Naive thymus-derived CD8-positive, alpha-beta T cell (primary cell): ENCODE results near the gene IQSEC1. TPM values are rescaled to one million over a fixed set of nuclear protein-coding genes. Genes with fewer than 3 reads are reported as not detected.
A peak's percentile ranks its signal among the peaks of the same experiment; 100 is the strongest.

ENCODE experiments used
- ATAC-seq, 2 donors: fragments of 150-1000 bp; cut with Tn5 transposase in 1 of 2; sonication (Bioruptor Pico), chemical (Tn5 transposase) in 1 of 2; 1 replicate in 1 of 2; 2 replicates in 1 of 2; pipeline ENCODE4 v1.10.0; 2021; ENCODE audit warnings: mild to moderate bottlenecking in 2 of 2, moderate library complexity in 2 of 2
- POLR2A ChIA-PET: fragments of 350-600 bp; sonication (Branson Sonifier 250); formaldehyde crosslinking; loops from one replicate; lab custom pipeline; 2021; ENCODE audit warnings: antibody characterized with exemption; lab: Charles Lee
- DNase-seq, 10 donors: peaks; one replicate each; pipeline versions ENCODE4 v3.0.0 to v3.0.0-alpha.2; 2020 to 2022
- H3K27ac Mint-ChIP-seq, 10 donors: one replicate each; pipeline ENCODE4 v1.8.0; 2020 to 2022; ENCODE audit warnings: mild to moderate bottlenecking in 10 of 10, mixed read lengths in 10 of 10, moderate library complexity in 4 of 10, inconsistent platforms in 1 of 10
- H3K27me3 Mint-ChIP-seq, 5 donors: one replicate each; pipeline ENCODE4 v1.8.0; 2021 to 2022; ENCODE audit warnings: mixed read lengths in 5 of 5
- H3K36me3 Mint-ChIP-seq, 3 donors: one replicate each; pipeline ENCODE4 v1.8.0; 2020 to 2022; ENCODE audit warnings: mixed read lengths in 3 of 3, mild to moderate bottlenecking in 2 of 3, inconsistent platforms in 1 of 3
- H3K4me1 Mint-ChIP-seq, 4 donors: one replicate each; pipeline ENCODE4 v1.8.0; 2021 to 2022; ENCODE audit warnings: mixed read lengths in 4 of 4
- H3K4me3 Mint-ChIP-seq, 10 donors: one replicate each; pipeline ENCODE4 v1.8.0; 2020 to 2022; ENCODE audit warnings: mild to moderate bottlenecking in 10 of 10, mixed read lengths in 10 of 10, moderate library complexity in 6 of 10, inconsistent platforms in 1 of 10
- H3K9me3 Mint-ChIP-seq, 9 donors: one replicate each; pipeline ENCODE4 v1.8.0; 2020 to 2022; ENCODE audit warnings: mixed read lengths in 9 of 9, mild to moderate bottlenecking in 3 of 9, inconsistent platforms in 1 of 9, moderate library complexity in 1 of 9
- polyA plus RNA-seq, 3 donors: library from polyadenylated mRNA; unstranded; fragments of 300-500 nt; fragmentation: Illumina TruSeq; gene quantifications; one replicate each; pipeline ENCODE4 v1.2.3, GENCODE V29; 2021
- total RNA-seq, 8 experiments: library from RNA in 2 of 8; stranded (reverse) in 2 of 8; gene quantifications; one replicate each; pipeline ENCODE4 v1.2.3 and lab custom pipeline; 2021 to 2026

The IQSEC1 gene
- total and polyA plus RNA-seq, 5 experiments from 2014 or later = 13.7 to 47.7 (median 23.7) TPM

DNA sequence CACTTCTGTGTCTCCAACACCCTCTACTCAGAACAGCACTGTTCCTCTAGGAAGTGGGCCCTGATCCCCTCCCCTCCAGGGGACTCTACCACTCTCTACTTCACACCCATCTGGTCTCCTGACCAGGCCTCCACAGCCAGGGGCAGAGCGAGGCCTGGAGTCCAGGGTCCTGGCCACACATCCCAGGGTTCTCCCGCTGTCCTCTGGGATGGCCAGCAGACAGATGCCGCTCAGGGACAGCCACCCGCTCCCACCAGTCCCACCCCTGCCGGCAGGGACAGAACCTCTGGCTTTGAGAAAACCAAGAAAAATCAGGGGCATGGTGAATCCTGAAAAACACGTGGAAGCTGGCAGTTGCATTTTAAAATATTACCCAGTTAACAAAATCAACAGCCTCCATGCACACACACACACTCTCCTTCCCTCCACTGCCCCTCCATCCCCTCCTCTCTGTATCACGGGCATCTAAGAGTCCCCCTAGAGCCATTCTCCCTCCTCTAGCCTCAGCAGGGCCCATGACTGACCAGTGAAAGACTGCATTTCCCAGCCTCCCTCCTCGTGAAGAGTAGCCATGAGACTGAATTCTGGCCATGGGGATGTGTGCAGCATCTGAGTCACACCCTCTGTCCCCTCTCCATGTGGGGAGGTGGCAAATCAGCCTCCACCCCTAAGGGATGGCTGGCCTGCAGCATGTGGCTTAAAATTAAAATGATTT, 32.1 kb upstream of the IQSEC1 start:
- POLR2A ChIA-PET = no interaction called here
- no peak for ATAC-seq
- Mint-ChIP-seq H3K27ac (peak overlapping the region in 2 of 10 donors; percentile 29 to 37), H3K9me3 (peaks cover 0 to 2% (median 0%) of the 10 kb centered on the region in 9 donors), H3K27me3 (no peaks in the 10 kb centered on the region), H3K4me1 (peaks cover 0 to 5% (median 2%) of the 10 kb centered on the region in 4 donors), H3K36me3 (no peaks in the 10 kb centered on the region), H3K4me3 (no peak overlapping the region)
- peak in 1 of 10 donors; percentile 52 for DNase-seq

DNA sequence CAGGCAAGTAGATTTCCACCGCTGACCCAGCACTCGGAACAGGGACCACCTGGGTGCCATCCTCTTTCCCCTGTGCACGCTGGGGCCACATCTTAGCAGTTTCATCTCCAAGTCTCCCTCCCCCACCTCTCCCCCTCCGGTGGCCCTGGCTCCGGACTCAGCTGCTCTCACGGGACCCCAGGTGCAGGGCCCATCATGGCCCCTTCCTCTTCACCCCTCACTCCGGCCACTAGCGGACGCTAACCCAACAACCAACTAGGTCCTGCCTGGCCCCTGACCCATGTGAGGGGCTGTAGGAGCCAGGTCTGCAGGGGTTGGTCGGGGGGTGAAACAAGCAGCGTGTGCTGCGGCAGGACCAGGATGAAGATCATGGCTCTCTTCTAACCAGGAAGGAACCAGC, 31.3 kb upstream of the IQSEC1 start:
- peak overlapping the region in 1 of 10 donors; percentile 51 for H3K27ac Mint-ChIP-seq
- no peaks in the 10 kb centered on the region for H3K27me3 Mint-ChIP-seq
- peaks cover 0 to 2% (median 0%) of the 10 kb centered on the region in 9 donors for H3K9me3 Mint-ChIP-seq
- H3K4me1 Mint-ChIP-seq = peaks cover 0 to 1% (median 0%) of the 10 kb centered on the region in 4 donors
- no peak for ATAC-seq
- H3K36me3 Mint-ChIP-seq = no peaks in the 10 kb centered on the region
- DNase-seq = peak in 1 of 10 donors; percentile 52
- POLR2A ChIA-PET = no interaction called here
- no peak overlapping the region for H3K4me3 Mint-ChIP-seq

DNA sequence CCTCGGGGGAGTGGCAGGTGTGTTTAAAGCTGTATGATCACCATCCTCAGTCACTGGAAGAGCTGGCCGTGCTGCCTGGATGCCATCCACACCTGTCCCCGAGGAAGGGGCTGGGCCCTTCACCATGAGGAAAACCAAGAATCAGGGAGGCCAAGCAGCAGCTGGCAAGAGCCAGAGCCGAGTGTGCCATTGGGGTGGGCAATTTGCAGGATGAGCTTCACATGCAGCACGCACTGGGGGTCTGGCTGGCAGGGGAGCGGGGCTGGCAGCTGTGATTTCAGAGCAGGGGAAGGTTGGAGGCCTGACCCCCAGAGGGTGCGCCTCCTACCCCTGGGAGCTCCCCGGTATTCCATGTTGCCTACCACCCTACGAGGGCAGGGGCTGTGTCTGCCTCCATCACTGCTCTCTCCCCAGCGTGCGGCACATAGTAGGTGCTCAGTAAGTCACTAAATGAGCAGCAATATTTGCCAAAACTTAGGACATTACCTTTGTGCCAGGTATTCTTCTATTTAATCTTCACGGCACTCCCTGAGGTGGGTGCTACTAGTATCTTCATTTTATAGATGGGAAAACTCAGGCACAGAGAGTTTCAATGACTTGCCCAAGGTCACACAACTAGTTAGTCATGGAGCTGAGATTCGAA, 30.3 kb upstream of the IQSEC1 start:
- peak overlapping the region in 1 of 10 donors; percentile 63 for H3K27ac Mint-ChIP-seq
- H3K36me3 Mint-ChIP-seq = no peaks in the 10 kb centered on the region
- peaks cover 0 to 2% (median 0%) of the 10 kb centered on the region in 4 donors for H3K4me1 Mint-ChIP-seq
- POLR2A ChIA-PET = interaction anchor here (1.4 kb wide), 1 partner anchor 348 kb away, joined by 5 read pairs; no protein-coding TSS in a partner anchor
- H3K9me3 Mint-ChIP-seq = peaks cover 0 to 2% (median 0%) of the 10 kb centered on the region in 9 donors
- H3K4me3 Mint-ChIP-seq = no peak overlapping the region
- DNase-seq = peak in 1 of 10 donors; percentile 49
- no peaks in the 10 kb centered on the region for H3K27me3 Mint-ChIP-seq
- no peak for ATAC-seq

DNA sequence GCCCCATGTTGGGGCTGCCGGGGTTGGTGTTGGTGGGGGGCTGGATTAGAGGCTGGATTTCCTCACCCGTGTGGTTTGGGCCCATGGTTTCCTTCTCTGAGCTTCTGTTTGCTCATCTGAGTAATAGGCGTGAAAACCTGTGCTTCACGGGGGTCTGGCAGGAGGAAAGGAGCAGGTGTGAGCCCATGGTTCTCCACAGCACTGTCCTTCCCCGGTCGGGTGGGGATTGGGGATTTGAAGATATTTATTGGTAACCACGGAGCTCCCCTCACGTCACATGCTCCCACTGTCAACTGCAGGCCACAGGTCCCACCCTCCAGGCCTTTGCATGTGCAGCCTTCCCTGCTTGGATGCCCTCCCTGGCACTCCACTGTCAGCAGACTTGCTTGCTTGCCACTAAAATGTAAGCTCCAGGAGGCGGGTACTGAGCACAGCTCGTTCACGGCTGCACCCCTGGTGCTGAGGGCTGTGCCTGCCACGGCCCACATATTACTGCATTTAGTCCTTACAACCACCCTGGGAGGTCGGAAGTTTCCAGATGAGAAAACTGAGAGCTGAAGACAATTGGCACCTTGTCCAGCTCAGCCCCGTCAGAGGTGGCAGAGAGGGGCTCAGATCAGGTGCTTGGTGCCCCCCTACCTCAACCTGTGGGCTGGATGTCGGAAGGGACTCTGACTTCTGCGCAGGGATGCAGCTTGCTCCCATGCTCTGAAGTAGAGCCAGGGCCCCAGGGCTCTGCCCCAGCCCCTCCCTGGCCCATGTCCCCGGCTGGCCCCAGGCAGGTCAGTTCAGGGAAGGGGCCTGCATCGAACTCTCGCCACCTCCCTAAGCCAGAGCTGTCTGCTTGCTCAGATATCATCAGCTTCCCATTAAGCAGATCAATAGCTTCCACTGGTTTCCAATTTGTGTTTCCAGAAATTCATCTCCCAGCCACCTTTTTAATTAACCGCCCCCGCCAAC, 29.4 kb upstream of the IQSEC1 start:
- peaks cover 0 to 2% (median 0%) of the 10 kb centered on the region in 9 donors for H3K9me3 Mint-ChIP-seq
- peak in 1 of 10 donors; percentile 52 for DNase-seq
- H3K4me3 Mint-ChIP-seq = no peak overlapping the region
- H3K27me3 Mint-ChIP-seq = no peaks in the 10 kb centered on the region
- no peaks in the 10 kb centered on the region for H3K36me3 Mint-ChIP-seq
- peaks cover 0 to 3% (median 0%) of the 10 kb centered on the region in 4 donors for H3K4me1 Mint-ChIP-seq
- ATAC-seq = no peak
- H3K27ac Mint-ChIP-seq = peak overlapping the region in 1 of 10 donors; percentile 63
- POLR2A ChIA-PET = interaction anchor here (0.6 to 1.4 kb wide), 2 partner anchors 90 to 349 kb away, joined by 4 to 5 read pairs; no protein-coding TSS in a partner anchor

DNA sequence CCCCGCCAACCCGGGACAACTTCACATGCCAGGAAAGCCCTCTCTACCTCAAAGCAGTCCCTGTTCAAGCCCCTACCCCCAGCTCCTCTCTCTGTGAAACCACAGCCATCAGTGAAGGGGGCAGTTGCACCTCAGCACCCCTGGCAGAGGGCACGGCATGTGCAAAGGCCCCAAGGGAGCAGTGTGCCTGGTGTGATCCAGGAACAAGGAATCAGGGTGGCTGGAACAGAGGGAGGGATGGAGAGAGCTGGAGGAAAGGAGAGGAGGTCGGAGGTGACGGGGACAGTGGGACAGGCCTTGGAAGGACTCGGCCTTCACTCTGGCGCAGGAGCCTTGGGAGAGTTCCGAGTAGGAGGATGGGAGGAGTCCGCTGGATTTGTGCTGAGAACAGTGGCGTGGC, 26.5 kb upstream of the IQSEC1 start:
- DNase-seq (no peak), ATAC-seq (no peak)
- POLR2A ChIA-PET = no interaction called here
- H3K27me3 Mint-ChIP-seq = peaks cover 0 to 12% (median 4%) of the 10 kb centered on the region in 5 donors
- H3K4me3 Mint-ChIP-seq = no peak overlapping the region
- H3K27ac Mint-ChIP-seq = no peak overlapping the region
- no peaks in the 10 kb centered on the region for H3K36me3 Mint-ChIP-seq
- peaks cover 0 to 3% (median 0%) of the 10 kb centered on the region in 4 donors for H3K4me1 Mint-ChIP-seq
- no peaks in the 10 kb centered on the region for H3K9me3 Mint-ChIP-seq

DNA sequence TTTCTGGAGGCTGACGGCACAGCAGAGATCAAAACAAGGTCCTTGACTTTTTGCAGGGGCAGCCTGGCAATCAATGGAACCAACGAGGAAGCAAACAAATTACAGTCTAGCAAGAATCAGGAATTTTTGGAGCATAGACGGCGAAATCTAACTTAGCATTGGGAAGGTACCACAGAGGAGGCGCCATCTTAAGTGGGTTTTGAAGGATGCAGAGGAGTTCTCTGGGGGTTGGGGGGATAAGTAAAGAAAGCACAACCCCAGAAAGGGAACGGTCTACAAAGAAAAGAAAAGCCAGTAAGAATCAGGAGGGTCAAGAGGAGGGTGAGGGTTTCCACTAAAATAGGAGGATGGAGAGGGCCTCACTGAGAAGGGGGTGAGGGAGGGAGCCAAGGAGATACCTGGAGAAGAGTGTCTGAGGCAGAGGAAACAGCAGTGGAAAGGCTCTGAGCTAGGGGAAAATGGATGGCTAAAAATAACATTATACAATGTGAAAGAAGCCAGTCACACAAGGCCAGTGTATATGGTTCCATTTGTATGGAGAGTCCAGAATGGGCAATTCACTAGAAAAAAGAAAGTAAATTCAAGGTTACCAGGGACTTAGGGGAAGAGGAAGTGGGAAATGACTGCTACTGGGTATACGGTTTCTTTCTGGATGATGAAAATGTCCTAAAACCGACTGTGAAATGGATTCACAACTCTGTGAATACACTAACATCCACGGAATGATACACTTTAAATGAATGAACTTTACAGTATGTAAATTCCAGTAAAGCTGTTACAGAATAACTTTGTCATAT, 25.2 kb upstream of the IQSEC1 start:
- Mint-ChIP-seq H3K9me3 (no peaks in the 10 kb centered on the region), H3K4me3 (no peak overlapping the region), H3K27me3 (peaks cover 0 to 21% (median 4%) of the 10 kb centered on the region in 5 donors), H3K27ac (peak overlapping the region in 1 of 10 donors; percentile 16), H3K4me1 (peaks cover 0 to 8% (median 0%) of the 10 kb centered on the region in 4 donors), H3K36me3 (no peaks in the 10 kb centered on the region)
- DNase-seq (no peak), ATAC-seq (no peak)
- POLR2A ChIA-PET = no interaction called here

DNA sequence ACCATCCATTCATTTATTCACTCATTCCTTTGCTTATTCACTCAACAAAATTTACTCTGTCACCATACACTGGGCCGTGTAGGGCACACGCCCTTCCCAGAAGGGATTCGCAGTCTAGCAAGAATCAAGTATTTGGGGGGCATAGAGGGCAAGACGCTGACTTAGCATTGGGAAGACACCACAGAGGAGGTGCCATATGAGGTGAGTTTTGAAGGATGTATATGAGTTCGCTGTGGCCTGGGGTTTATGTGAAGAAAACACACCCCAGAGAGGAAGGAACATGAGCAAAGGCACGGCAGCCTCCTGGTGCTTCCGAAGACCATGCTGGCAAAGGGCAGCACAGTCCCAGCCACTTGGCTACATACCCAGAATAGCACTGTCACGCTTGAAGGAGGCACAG, 23.1 kb upstream of the IQSEC1 start:
- Mint-ChIP-seq H3K27me3 (peaks cover 0 to 21% (median 4%) of the 10 kb centered on the region in 5 donors), H3K27ac (no peak overlapping the region), H3K9me3 (no peaks in the 10 kb centered on the region), H3K4me1 (peaks cover 2 to 21% (median 7%) of the 10 kb centered on the region in 4 donors), H3K4me3 (no peak overlapping the region), H3K36me3 (no peaks in the 10 kb centered on the region)
- DNase-seq (no peak), ATAC-seq (no peak)
- POLR2A ChIA-PET = interaction anchor here (0.7 kb wide), 1 partner anchor 360 kb away, joined by 4 read pairs; no protein-coding TSS in a partner anchor

DNA sequence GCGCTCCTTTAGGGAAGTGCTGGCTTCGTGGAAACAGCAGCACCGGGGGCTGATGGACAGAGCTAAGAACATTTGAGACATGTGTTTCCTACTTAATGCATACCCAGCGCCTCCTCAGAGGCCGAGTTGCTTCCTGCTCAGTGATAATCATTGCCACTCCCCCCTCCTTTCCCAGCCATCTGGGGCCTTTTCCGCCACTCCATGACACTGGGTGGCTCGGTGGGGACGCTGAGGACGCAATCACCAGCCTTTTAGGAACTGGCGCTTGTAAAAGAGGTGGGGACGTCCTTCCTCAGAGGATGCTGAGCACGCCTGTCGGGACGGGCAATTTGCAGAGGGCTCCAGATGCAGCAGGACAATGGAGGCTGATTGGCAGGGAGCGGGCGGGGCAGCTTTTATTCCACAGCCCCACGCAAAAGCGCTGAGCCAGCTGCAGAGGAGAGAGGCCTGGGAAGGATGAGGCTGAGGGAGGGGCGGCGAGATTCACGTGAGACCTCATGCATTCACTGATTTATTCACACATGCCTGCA, 22.2 kb upstream of the IQSEC1 start:
- peaks cover 0 to 21% (median 4%) of the 10 kb centered on the region in 5 donors for H3K27me3 Mint-ChIP-seq
- H3K27ac Mint-ChIP-seq = peak overlapping the region in 1 of 10 donors; percentile 78
- no peaks in the 10 kb centered on the region for H3K9me3 Mint-ChIP-seq
- POLR2A ChIA-PET = no interaction called here
- H3K4me3 Mint-ChIP-seq = no peak overlapping the region
- ATAC-seq (no peak), DNase-seq (no peak)
- H3K36me3 Mint-ChIP-seq = no peaks in the 10 kb centered on the region
- H3K4me1 Mint-ChIP-seq = peaks cover 2 to 21% (median 7%) of the 10 kb centered on the region in 4 donors

DNA sequence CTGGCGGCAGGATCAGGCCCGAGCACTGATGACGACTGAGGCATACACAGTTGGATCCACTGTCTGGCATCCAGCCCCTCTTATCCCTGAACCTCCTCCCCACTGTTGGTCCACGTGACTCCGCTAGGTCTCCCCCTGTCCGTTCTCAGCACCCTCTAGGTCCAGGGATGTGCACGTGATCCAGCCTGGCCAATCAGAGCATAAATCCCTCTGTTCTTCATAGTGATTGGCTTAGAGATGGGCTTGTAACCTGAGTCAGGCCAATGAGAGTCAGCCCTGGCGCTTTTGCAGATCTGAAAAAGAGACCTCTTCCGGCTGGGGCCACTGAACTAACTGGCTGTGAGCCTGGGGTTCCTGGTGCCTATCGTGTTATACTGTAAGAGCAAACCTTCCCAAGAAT, 20.5 kb upstream of the IQSEC1 start:
- ATAC-seq = no peak
- no peaks in the 10 kb centered on the region for H3K36me3 Mint-ChIP-seq
- no peak overlapping the region for H3K4me3 Mint-ChIP-seq
- peak overlapping the region in 1 of 10 donors; percentile 48 for H3K27ac Mint-ChIP-seq
- H3K4me1 Mint-ChIP-seq = peaks cover 2 to 23% (median 7%) of the 10 kb centered on the region in 4 donors
- POLR2A ChIA-PET = no interaction called here
- no peaks in the 10 kb centered on the region for H3K9me3 Mint-ChIP-seq
- peaks cover 0 to 21% (median 4%) of the 10 kb centered on the region in 5 donors for H3K27me3 Mint-ChIP-seq
- DNase-seq = no peak

DNA sequence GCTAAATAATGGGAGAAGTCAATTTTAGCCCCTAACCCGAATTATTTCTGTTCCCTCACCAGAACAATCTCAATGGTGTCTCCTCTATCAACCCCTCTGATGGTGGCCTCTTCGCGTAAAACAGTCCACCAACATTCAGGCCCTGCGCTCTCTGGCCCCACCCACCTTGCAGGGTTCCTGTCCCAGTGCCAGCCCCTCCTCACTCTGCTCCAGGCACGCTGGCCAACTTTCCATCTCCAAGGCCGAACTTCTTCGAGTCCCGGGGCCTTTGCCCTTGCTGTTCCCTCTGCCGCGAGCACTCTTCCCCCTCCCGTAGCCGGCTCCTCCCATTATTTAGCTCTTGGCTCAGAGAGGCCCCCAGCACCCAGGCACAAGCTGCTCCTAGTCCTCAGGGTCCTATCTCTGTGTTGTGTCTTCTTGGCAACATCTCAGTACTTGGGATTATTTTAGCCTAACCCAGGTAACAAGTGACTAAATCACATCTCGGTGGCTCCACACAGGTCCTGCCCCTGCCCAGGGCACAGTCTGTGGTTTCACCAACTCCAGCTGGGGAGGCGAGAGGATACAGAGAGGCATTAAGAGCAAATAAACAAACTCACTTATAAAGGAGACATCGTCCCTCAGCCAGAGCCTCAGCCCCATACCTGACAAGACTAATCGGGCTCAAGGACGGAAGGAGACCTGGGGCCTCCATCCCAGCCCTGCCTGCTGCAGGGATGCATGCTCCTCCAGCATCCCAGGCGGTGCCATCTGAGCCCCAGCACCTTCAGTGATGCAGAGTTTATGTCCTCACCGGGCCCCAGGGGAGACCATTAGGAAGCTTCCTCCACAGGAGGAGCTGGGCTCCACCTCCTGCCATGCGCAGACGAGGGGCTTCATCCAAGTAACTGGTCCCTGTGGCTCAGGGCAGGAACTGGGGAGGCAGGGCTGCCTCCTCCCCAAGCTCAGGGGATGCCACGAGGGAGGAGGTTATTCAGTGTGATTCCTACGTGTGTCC, 19.7 kb upstream of the IQSEC1 start:
- ATAC-seq (no peak), DNase-seq (no peak)
- Mint-ChIP-seq H3K4me1 (peaks cover 2 to 28% (median 11%) of the 10 kb centered on the region in 4 donors), H3K4me3 (no peak overlapping the region), H3K27me3 (peaks cover 0 to 21% (median 4%) of the 10 kb centered on the region in 5 donors), H3K36me3 (no peaks in the 10 kb centered on the region), H3K27ac (peak overlapping the region in 2 of 10 donors; percentile 41 to 54), H3K9me3 (no peaks in the 10 kb centered on the region)
- POLR2A ChIA-PET = interaction anchor here (0.8 to 1.0 kb wide), 2 partner anchors 18 to 360 kb away, joined by 3 to 4 read pairs; no protein-coding TSS in a partner anchor
